Fibroblast of the conjunctiva (primary cell): Measurements from ENCODE around the gene POC1B.
"Not testable (repeated sequence)": the region's sequence is repeated elsewhere in the genome, so short reads cannot be mapped to it uniquely, and the experiment has no call there.

Source experiments
- DNase-seq: peaks from one replicate; pipeline ENCODE4 v3.0.0-alpha.2; 2010; ENCODE audit warnings: low read depth

The POC1B gene

DNA sequence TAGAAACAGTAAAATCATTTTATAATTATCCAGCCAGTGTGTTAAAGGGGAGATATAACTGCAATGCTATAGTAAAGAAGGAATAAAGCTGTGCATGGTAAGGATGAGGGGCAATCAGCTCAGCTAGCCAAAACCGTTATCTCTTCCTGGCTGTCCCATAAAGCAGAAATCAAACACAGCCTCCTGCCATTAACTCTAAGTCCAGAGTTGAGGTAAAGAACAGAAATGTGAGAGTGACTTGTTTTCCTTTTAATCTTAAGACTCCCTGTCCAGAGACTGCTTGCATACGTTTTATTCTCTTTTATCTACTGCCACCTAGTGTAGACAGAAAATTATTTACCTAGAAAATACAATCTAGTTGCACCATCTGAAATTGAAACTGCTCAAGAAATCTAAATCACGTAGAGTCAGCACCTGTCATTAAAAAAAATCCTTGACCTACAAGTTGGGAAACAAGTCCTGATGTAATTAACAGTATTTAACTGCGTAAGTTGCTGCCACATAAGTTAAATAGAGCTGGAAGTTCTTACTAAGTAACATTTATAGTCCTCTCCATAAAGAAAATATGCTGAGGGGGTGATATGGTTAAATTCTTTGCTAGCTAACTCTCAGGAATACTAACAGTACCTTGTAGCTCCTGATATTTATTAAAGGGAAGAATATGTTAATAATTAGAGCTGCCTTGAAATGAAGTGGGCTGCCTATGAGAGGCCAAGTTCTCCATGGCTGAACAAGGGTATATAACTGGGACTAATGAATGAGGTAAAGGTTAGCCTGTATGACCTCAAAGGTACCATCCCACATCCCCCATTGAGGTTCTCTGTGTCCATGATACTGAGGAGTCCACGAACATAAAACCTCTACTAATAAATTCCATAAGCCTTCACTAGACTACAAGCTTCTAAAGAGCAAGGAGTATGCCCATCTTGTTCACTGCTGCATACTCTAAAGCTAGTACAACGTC, 63.9 kb downstream of the POC1B start:
- peak; percentile 73 for DNase-seq

DNA sequence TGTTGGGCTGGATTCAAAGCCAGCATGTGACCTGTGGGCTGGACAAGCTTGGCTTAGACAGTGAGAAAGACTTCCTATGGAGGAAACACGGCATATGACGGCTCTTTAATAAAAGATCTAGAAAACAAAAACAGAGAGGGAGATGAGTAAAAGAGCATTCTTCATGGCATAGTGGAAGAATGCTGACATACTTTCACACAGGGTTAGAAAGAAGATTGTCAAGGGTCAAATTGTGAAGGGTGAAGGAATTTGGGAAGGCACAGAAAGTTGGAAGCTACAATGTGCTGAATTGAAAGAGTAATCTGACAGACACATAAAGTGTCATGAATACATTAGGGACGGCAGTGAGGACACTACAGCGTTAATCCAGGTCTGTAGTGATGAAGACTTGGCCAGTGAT, 64.7 kb downstream of the POC1B start:
- no peak for DNase-seq

DNA sequence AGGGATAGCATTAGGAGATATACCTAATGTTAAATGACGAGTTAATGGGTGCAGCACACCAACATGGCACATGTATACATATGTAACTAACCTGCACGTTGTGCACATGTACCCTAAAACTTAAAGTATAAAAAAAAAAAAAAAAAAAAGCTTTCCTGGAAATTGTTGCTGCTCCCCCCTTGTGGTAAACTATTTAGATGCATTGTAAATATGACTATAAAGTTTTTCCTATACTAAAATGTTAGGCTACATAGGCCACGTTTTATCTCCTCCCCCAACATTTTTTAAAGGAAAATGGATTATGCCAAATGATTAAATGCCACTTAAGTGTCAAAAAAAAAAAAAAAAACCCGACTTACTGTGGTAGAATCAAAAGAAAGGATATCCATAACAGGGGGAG, 66.6 kb downstream of the POC1B start:
- not testable (repeated sequence) for DNase-seq

DNA sequence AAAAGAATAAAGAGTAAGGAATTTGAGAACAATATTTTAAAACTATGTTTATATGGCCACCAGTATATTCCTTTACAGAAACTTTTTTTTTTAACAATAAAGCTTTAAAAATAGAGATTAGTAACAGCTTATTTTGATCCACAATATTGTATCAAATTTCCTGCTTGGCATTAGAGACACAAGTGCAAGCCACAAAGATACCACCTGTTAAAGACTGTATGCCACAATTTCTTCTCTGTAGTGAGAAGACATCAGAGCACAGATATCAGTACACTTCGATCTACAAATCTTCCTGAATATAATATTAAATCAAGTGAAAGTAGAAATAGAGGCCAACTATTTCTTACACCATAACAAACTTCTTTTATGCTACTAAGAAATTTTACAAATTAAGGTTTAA, 69.3 kb downstream of the POC1B start:
- DNase-seq, result no peak

DNA sequence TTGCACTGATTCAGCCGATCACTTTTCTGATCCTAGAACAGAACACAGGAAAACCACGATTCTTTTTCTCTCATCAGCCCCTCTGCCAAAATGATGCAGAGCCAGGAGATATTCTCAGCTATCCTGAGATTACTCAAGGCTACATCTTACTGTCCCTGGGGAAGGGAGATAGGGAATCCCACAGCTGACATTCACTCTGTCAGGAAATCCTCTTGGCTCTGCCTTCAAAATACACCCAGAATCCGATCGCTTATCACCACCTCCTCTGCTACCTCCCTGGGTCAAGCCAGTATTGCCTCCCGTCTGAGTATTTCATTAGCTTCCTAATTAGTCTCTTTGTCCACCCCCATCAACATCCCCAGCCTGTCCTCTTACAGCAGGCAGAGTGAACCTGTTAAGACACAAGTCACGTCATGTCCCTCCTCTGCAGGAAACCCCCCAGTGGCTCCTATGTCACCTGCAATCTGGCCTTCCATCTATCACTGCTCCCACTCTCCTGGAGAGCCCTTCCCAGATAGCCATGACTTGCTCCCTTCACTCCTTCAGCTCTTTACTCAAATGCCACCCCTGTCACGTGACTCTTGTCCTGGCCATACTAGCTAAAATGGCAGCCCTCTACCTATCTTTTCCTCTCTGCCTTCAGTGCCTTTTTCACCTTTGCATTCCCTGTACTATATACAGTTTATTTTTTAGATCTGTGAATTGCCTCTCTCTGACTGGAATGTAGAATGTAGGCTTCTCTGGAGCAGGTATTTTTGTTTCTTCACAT, 71.6 kb downstream of the POC1B start:
- no peak for DNase-seq

DNA sequence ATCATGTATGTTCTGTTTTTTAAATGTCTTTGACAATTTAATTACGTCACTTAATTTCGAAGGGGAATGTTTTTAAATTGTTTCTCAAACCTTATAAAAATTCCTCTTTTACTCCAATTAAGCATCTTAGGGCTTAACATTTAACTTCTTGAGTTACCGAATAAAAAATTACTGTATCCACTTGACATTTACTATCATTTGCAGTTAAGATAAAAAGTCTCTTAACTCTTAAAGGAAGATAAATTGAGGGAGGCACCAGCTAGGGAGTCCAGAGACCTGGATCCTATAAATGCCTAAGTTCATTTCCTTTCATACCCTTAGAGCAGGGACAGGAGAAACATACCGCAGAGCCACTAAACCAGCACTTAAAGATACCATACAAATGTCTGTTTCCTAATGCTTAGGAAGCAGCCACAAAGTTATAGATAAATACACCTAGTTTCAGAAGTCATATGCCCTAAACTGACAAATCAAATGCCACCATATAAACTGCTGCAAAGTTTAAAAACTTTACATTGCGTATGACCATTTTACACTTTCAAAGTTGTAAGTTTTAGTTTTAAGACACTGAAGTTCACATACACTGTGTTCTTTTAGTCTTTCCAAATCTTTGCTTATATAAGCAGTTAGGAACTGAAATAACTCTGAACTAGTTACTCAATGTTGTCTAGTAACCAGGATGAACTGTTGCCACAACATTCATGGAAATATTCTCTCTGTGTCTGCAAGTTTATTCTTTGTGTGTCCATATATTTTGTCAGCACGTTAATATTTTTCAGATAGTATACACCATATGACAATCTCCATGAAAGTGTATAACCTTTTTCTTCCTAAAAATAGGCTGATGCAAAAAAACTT, 72.5 kb downstream of the POC1B start:
- DNase-seq, result peak; percentile 63

DNA sequence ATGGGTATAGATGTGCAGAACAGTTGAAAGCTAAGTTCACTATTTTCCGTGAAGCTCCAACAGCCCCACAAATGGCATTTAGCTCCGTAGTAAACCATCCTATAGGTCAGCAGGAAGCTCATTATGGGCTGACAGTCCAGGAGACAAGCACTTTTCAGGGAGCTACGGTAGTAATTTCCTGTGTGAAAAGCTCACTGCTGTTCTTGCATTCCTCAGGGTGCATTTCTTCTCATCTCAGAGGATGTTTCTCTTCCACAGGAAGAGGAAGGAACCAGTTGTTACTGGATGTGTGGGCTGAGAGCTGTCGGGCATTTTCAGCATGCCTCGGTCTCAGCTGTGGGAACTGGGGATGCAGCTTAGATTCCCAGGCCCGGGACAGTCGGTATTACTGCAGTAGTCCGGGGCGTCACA, 74.0 kb downstream of the POC1B start:
- no peak for DNase-seq

DNA sequence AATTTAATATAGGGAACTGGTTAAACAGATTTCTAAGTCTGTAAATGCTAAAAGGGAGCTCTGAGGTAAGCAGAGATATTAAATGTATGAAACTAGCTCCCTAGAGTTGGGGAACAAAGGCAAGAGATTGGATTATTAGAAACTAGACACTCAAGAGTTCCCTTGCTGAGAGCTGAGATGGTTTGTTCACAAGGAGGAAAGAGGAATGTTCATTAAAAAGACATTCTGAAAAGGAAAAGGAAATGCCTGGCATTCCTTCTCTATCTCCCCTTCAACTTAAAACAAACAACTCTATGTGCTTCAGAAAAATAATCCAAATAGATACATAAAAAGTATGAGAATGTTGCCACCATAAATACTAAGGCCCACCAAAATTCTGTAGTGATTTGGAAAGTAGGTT, 74.9 kb downstream of the POC1B start:
- no peak for DNase-seq

DNA sequence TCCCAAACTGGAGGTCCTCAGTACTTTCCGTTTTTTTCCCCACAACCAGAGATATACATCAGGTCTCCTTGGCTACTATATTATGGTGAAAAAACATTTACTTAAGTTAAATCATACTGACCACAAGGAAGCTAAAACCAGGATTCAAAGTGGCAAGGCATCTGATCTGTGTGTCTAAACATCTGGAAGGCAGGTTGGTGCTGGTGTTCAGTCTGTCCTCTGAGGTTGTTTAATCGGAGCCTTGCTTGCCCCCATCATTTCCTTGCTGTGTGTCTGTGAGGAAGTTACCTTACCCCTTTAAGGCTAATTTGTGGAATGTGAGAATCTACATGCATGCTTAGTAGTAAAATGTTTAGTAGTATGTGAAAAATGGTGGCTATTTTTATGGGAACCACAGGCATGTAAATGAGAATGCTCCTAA, 76.9 kb downstream of the POC1B start:
- DNase-seq, result no peak

DNA sequence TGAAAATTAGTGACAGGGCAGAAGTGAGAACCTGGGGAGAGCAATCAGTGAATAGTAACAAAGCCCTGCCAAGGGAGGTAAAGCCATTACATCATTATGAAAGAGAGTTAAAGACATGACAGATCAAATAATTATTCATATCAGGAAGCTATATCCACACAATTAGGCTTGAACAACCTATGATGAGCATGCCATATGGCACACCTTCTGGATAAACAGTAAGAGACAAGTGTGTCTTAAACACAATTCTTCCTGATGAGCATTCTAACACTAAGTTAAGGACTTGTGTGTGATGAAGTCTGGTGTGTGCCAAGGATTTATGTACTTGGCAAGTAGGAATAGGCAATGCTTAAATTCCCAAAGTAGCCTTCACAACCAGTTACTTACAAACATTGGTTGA, 77.3 kb downstream of the POC1B start:
- no peak for DNase-seq

DNA sequence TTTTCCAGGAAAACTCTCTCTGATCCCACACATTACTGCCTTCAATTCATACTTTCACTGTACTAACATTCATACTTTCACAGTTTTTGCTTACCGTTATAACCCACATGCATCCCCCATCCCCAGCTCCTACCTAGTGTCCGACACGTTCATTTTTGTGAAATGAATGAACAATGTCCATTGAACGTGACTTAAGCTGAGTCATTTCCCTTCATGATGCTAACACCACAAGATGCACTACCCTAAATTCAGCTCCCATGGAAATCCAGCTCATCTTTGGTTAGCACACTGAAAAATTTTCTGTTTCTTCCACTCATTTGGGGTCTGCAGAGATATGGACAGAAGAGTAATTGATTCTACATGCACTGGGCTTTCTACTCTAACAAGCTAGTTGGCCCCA, 85.9 kb downstream of the POC1B start:
- DNase-seq, result no peak

DNA sequence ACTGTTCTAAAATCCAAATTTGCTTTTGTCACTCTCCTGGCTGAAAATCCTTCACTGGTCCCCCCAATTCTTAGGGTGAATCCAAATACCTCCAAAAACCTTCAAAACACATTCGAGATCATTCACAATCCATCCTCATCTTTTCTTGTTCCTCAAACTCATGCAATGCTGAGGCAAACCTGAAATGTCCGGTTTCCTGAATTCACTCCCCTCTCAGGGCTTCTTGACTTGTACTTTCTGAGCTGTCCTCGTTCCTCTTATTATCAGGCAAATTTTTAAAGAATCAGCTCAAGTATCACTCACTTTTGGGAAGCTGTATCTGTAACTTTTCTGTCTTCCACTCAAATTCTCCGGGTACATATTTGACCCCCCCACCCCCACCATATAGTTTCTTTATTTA, 88.6 kb downstream of the POC1B start:
- no peak for DNase-seq

DNA sequence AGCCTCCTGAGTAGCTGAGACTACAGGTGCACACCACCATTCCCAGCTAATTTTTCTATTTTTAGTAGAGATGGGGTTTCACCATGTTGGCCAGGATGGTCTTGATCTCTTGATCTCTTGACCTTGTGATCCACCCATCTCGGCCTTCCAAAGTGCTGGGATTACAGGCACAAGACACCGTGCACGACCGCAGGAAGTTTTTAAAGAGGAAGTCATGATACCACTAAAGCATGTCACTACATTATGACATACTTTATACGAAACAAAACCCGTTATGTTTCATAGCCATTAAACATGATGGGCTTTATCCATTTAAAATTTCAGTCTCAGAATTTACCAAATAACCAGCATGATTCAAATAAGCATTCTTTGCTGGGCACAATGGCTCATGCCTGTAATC, 89.8 kb downstream of the POC1B start:
- DNase-seq, result no peak

DNA sequence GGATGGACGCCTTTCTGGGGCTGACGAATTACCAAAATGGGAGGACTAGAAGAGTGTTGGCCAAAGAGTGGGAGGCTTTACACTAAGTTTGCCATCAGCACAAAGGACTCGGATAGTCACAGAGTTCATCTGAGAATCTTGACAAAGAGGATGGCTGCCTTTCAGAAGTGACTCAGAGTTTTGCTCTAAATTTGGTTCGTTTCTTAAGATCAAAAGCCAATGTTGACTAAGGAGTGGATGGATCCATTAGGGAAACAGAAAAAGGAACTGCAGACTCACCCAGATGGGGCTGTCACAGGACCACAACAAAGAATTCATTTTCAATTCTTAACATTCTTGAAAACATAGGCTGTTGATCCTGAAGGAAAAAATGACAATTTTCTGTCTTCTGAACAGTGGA, 92.2 kb downstream of the POC1B start:
- no peak for DNase-seq

DNA sequence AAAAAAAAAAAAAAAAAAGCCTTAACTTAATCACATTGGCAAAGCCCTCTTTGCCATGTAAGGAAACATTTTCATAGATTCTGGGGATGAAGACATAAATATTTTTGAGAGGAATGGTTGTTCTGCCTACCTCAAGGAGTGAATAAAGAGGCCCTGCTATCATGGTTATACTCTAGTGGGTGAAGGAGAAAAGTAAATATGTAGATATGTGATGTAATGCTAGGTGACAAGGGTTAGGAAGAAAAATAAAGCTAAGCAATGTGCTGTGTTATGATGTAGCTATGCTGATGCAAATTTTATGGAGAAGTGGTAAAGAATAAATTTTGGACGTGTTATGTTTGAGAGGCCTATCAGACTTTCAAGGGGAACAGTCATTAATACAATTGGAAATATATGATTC, 93.5 kb downstream of the POC1B start:
- no peak for DNase-seq

DNA sequence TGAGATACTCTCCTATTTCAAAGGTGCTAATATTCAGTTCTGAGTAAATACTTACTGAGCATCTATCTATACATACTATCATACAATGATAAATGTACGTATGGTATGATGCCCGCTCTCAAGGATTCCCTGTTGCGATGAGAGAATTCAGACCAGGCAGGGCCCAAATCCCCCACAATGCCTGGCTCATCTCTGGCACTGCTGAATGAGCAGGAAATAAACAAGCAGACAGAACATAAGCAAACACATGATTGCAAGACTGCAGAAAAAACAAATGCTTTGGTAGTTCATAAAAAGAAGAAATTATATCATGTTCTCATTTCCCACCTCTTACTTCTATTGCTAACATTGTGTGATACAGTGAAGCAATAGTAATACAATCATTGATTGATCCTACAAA, 96.3 kb downstream of the POC1B start:
- DNase-seq, result no peak

DNA sequence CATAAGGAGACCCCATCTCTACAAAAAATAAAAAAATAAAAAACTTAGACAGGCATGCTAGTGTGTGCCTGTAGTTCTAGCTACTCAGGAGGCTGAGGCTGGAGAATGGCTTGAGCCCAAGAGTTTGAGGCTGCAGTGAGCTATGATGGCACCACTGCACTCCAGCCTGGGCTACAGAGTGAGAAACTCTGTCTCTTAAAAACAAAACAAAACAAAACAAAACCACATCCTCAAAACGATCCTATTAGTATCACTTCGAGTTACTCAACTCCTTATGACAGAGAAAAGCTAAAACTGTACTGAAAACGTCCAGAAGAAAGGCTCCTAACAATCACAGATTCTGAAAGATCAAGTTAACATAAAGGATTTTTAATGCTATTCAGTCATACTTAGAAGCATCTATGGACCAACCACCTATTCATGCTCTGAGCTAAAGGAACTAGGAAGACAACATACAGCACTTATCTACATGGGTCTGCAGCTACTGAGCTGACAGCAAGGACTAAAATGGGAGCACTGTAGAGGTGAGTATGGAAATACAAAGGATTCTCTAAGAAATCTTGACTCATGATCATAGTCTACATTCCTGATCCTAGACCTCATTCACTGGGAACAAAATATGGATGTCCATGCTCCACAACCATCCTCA, 98.2 kb downstream of the POC1B start:
- no peak for DNase-seq

DNA sequence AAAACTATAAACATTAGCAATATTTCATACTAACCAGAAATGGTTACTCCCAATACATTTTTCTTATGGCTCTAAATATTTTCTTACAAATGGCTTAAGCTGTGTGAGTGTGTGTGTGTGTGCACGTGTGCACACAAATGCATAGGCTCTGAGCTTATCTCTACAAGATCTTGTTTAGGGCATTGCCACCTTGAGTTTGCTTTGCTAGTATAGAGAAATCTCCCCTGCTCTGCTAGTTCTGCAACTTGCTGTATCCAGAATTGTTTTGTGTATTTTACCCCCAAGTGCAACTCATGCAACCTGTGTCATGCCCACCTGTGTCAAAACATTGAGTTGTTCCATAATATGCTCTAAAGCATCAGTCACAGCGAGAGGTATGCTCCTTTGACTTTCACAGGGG, 101.0 kb downstream of the POC1B start:
- no peak for DNase-seq

DNA sequence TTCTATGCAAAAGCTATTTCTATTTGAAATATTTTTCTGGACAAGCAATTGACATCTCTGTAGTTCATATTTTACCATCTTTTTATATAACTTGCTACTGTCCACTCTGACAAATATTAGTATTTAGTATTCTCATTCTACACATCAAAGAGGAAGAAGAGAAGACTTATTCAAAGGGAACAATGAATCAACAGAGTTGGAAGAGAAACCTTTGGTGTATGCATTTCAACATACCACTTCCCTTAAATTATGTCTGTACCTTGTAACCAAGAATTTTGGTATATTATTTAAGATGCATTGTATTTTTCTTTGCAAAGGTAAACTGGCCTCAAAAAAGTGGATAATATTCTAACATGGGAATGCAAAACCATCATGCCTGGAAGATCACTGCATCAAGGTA, 101.5 kb downstream of the POC1B start:
- DNase-seq, result no peak

DNA sequence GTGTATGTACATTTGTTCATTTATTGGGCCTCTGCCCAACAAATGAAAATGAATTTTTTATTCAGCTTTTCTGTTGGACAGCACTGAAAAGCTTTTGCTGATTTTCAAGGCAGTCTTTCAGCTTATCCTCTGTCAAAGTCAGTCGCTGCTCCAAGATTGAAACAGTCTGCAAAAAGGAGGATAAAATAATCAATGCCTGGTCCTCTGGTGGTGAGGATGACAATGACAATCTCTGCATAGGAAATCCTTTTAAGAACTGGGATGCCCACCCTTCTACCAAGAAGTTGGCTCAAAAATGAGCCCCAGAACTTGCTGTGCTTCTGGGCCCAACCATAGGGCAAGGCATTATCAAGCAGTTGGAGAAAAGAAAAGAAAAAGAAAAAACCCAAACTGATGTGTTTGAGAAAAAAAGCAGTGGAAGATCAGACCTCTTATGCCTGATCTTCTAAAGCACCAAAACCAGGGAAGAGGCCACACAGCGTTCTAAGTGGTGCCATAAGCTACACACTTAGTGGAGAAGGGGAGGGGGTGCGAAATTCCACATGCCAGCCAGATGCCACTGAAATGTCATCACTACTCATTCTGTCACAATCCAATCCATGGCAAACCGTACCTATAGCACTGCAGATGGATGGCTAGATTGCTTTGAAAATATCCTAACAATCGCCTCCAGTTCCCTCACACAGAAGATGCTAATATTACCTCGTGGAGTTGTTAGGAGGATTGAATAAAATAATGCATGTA, 104.6 kb downstream of the POC1B start:
- DNase-seq, result no peak
